ENCODE measurements around the gene LAMP2. TPM values are rescaled to one million over a fixed set of nuclear protein-coding genes. Genes with fewer than 3 reads are reported as not detected.

LAMP2 gene
- total and polyA plus RNA-seq, 8 donors = 2.6 to 153 (median 33.6) TPM

DNA sequence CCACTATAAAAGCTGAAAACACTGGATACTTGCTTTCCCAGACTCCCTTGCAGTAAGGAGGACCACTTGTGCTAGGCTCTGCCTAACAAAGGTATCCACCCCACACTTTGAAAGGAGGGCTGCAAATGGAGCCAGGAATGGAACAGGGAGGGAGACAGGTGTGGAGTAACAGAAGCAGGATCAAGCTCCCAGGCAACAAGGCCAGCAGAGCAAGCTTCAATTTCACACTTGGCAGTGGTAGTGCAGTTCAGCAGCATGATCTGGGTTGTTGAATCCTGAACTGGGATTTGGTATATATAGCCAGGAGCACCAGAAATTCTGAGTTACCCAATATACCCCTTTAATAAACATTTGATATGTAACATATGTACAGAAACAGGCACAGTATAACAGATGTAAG, 9.8 kb downstream of the LAMP2 start:
- Histone ChIP-seq H3K27me3 (no peaks in the 10 kb centered on the region), H3K4me1 (peaks cover 0 to 35% (median 13%) of the 10 kb centered on the region in 4 donors), H3K9me3 (no peaks in the 10 kb centered on the region), H3K36me3 (peaks cover 0 to 18% (median 15%) of the 10 kb centered on the region in 4 donors), H3K27ac (no peak overlapping the region), H3K4me3 (no peak overlapping the region)
- DNase-seq = no peak
- intact Hi-C loops (cut with DNase I; ENCODE audit: low total_unique reads) = no loop called here
- TF ChIP-seq, protein P1, sequence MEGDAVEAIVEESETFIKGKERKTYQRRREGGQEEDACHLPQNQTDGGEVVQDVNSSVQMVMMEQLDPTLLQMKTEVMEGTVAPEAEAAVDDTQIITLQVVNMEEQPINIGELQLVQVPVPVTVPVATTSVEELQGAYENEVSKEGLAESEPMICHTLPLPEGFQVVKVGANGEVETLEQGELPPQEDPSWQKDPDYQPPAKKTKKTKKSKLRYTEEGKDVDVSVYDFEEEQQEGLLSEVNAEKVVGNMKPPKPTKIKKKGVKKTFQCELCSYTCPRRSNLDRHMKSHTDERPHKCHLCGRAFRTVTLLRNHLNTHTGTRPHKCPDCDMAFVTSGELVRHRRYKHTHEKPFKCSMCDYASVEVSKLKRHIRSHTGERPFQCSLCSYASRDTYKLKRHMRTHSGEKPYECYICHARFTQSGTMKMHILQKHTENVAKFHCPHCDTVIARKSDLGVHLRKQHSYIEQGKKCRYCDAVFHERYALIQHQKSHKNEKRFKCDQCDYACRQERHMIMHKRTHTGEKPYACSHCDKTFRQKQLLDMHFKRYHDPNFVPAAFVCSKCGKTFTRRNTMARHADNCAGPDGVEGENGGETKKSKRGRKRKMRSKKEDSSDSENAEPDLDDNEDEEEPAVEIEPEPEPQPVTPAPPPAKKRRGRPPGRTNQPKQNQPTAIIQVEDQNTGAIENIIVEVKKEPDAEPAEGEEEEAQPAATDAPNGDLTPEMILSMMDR (IDR thresholded peaks at IDR 0.05) = no peak
- no peak for TF ChIP-seq POLR2A (IDR thresholded peaks at IDR 0.05)
- no peak for TF ChIP-seq POLR2AphosphoS5 (IDR thresholded peaks at IDR 0.05)
- no peak for TF ChIP-seq EP300 (IDR thresholded peaks at IDR 0.05)

DNA sequence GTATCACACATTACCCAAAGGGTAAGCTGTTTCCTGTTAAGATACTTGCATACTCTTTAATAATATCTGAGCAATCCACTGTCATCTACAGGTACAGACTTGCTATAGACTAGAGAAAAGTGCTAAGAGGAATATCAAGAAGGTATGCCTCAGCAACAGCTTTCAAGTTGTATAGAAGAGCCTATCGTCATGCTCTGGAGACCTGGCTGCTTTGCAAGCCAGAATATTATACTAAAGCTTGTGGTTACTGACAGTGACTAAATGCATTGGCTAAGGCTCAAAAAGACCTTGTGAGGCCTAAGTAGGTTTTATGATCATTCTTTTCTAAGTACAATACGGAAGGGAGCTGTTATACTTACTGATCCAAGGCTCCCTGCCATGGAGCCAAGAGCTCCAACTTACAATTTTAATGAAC, 11.3 kb downstream of the LAMP2 start:
- 17 to 43% (median 36%) methylated on average over 2 of the region's 2 CpGs for WGBS, 5 donors
- no peak for TF ChIP-seq POLR2AphosphoS5 (IDR thresholded peaks at IDR 0.05)
- no peaks in the 10 kb centered on the region for H3K9me3 ChIP-seq
- peaks cover 0 to 22% (median 6%) of the 10 kb centered on the region in 4 donors for H3K4me1 ChIP-seq
- H3K27ac ChIP-seq = no peak overlapping the region
- peaks cover 0 to 25% (median 16%) of the 10 kb centered on the region in 4 donors for H3K36me3 ChIP-seq
- peak in 1 of 2 donors; percentile 32 for DNase-seq
- no peaks in the 10 kb centered on the region for H3K27me3 ChIP-seq
- no peak overlapping the region for H3K4me3 ChIP-seq
- intact Hi-C loops (cut with DNase I; ENCODE audit: low total_unique reads) = no loop called here

DNA sequence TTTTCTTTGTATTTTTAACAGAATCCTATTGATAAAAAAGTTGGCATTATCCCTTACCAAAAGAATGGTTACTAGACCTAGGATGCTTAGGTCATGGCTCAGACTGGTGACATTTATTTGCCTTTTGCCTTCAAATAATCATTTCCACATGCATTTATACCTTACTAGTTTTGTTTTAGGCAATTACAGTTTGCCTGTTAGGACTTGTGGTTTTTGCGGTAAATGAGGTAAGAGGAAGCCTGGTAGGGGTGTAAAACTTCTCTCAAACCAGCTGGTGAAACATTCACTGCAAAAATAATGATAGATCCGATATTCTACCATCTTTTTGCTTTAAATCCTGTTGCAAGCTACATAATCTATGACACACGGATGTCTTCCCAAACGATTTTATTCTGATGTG, 12.1 kb downstream of the LAMP2 start:
- no peak for DNase-seq
- intact Hi-C loops (cut with DNase I; ENCODE audit: low total_unique reads) = no loop called here
- H3K4me3 ChIP-seq = no peak overlapping the region
- no peaks in the 10 kb centered on the region for H3K9me3 ChIP-seq
- no peaks in the 10 kb centered on the region for H3K27me3 ChIP-seq
- peaks cover 0 to 25% (median 16%) of the 10 kb centered on the region in 4 donors for H3K36me3 ChIP-seq
- no peak overlapping the region for H3K27ac ChIP-seq
- H3K4me1 ChIP-seq = peaks cover 0 to 22% (median 6%) of the 10 kb centered on the region in 4 donors
- TF ChIP-seq, protein P1 (IDR thresholded peaks at IDR 0.05) = no peak
- WGBS, 5 donors = 46 to 72% (median 49%) methylated on average over 4 of the region's 4 CpGs

DNA sequence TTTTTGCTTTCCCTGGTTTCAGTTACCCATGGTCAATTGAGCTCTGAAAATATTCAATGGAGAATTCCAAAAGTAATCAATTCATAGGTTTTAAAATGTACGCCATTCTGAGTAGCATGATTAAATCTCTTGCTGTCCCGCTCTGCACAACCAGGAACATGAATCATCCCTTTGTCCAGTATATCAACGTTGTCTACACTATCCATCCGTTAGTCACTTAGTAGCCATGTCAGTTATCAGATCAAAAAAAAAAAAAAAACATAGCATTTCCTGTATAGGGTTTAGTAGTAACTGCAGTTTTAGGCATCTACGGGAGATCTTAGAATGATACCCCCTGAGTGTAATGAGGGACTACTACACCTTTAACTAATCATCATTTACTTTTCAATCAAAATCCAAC, 15.1 kb downstream of the LAMP2 start:
- no peaks in the 10 kb centered on the region for H3K27me3 ChIP-seq
- H3K27ac ChIP-seq = no peak overlapping the region
- no peak for DNase-seq
- intact Hi-C loops (cut with DNase I; ENCODE audit: low total_unique reads) = no loop called here
- WGBS, 5 donors = 71 to 87% (median 79%) methylated on average over 5 of the region's 5 CpGs
- peaks cover 0 to 25% (median 18%) of the 10 kb centered on the region in 4 donors for H3K36me3 ChIP-seq
- H3K4me1 ChIP-seq = peaks cover 0 to 13% (median 6%) of the 10 kb centered on the region in 4 donors
- TF ChIP-seq POLR2A (IDR thresholded peaks at IDR 0.05) (no peak), POLR2AphosphoS5 (IDR thresholded peaks at IDR 0.05) (no peak), EP300 (IDR thresholded peaks at IDR 0.05) (no peak)
- TF ChIP-seq, protein P1 (IDR thresholded peaks at IDR 0.05) = no peak
- no peaks in the 10 kb centered on the region for H3K9me3 ChIP-seq
- no peak overlapping the region for H3K4me3 ChIP-seq

DNA sequence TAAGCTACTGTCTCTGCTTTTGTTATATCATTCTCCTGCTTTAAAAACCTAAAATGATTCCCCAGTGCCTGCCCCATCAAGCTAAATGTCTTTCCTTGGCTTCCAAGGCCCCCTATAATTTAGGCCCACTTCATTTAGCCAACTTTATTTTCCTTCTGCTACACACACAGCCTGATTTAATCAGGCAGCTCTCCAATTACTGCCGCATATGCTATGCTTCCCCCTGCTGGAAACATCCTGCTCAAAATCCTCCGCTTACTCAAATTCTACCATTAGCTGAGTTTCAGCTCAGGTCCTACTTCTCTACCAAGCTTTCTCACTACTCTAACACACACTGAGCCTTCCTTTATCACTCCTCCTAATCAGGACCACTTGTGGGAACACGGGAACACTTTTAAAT, 17.0 kb downstream of the LAMP2 start:
- peaks cover 0 to 3% (median 1%) of the 10 kb centered on the region in 4 donors for H3K4me1 ChIP-seq
- TF ChIP-seq POLR2AphosphoS5 (IDR thresholded peaks at IDR 0.05) (no peak), EP300 (IDR thresholded peaks at IDR 0.05) (no peak), POLR2A (IDR thresholded peaks at IDR 0.05) (no peak)
- no peaks in the 10 kb centered on the region for H3K9me3 ChIP-seq
- no peak overlapping the region for H3K4me3 ChIP-seq
- H3K27ac ChIP-seq = no peak overlapping the region
- H3K36me3 ChIP-seq = peaks cover 0 to 33% (median 30%) of the 10 kb centered on the region in 4 donors
- intact Hi-C loops (cut with DNase I; ENCODE audit: low total_unique reads) = no loop called here
- WGBS, 5 donors = 23 to 46% (median 25%) methylated on average over 1 to 3 of the region's 3 CpGs
- DNase-seq = peak in 1 of 2 donors; percentile 68
- H3K27me3 ChIP-seq = no peaks in the 10 kb centered on the region

Measured in stomach (tissue), 9 donors.